Measurements from ENCODE around the gene ST3GAL4.

ST3GAL4 gene

DNA sequence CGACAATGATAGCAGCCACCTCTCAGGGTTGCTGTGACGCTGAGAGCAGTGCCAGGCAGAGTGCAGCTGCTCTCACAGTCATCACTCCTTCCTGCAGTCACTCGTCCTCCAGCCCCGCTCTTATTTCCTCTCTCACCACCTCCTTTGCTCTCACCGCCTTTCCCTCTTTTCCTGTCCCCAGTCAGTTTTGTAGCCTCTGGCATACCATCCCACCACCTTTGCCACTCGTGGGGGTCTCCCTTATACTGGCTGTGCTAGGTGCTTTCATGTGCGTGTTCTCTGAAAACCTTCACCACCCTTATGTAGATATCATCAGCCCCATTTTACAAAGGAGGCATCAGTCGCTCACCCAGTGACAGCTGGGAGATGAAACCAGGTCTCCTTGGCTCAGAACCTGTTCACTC is 19.3 kb upstream of the ST3GAL4 start:
- DNase-seq (ENCODE audit: extremely low read depth, low read depth) = no peak
- TF ChIP-seq, protein P1, sequence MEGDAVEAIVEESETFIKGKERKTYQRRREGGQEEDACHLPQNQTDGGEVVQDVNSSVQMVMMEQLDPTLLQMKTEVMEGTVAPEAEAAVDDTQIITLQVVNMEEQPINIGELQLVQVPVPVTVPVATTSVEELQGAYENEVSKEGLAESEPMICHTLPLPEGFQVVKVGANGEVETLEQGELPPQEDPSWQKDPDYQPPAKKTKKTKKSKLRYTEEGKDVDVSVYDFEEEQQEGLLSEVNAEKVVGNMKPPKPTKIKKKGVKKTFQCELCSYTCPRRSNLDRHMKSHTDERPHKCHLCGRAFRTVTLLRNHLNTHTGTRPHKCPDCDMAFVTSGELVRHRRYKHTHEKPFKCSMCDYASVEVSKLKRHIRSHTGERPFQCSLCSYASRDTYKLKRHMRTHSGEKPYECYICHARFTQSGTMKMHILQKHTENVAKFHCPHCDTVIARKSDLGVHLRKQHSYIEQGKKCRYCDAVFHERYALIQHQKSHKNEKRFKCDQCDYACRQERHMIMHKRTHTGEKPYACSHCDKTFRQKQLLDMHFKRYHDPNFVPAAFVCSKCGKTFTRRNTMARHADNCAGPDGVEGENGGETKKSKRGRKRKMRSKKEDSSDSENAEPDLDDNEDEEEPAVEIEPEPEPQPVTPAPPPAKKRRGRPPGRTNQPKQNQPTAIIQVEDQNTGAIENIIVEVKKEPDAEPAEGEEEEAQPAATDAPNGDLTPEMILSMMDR (IDR thresholded peaks at IDR 0.05; ENCODE audit: low read depth, low read length, missing control alignments) = no peak
- H3K4me3 ChIP-seq (replicated peaks; ENCODE audit: low read depth, low read length) = no peak overlapping the region

DNA sequence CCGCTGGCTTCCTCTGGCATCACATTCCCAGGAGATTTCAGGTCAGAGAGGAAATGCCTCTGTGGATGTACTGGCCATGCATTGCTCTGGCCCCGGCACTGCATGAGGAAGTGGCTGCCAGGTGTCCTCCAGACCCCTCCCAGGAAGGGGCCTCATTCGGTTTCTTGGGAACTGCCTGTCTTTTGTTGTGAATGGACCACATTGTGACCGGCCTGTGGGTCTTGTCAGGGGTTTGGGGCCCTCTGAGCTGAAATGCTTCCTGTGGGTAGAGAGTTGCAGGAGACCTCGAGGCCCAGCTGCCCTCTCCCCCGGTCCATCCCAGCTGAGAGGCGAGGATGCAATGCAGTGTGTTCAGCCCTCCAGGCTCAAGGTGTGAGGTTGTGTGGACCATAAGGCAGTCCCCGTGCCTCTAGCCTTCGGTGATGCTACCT is 18.8 kb upstream of the ST3GAL4 start:
- TF ChIP-seq, protein P1 (IDR thresholded peaks at IDR 0.05; ENCODE audit: low read depth, low read length, missing control alignments) = no peak
- H3K4me3 ChIP-seq (replicated peaks; ENCODE audit: low read depth, low read length) = no peak overlapping the region
- no peak for DNase-seq (ENCODE audit: extremely low read depth, low read depth)

DNA sequence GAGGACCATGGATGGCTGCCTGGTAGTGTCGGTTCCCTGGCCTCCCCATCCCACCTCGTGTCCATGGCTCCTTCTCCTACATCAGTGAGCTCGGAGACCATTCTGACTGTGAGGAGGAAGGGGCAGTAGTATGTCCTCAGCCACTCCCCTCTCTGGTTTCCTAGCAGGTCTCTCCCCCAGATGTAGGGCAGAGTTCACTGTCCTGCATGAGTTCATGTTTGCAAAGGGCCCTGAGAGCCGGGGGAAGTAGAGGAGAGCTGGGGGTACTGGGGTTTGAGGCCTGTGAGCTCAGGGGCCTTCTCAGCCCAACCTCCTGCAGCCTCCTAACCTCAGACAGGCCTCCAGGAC is 18.4 kb upstream of the ST3GAL4 start:
- no peak overlapping the region for H3K4me3 ChIP-seq (replicated peaks; ENCODE audit: low read depth, low read length)
- TF ChIP-seq, protein P1 (IDR thresholded peaks at IDR 0.05; ENCODE audit: low read depth, low read length, missing control alignments) = no peak
- no peak for DNase-seq (ENCODE audit: extremely low read depth, low read depth)

DNA sequence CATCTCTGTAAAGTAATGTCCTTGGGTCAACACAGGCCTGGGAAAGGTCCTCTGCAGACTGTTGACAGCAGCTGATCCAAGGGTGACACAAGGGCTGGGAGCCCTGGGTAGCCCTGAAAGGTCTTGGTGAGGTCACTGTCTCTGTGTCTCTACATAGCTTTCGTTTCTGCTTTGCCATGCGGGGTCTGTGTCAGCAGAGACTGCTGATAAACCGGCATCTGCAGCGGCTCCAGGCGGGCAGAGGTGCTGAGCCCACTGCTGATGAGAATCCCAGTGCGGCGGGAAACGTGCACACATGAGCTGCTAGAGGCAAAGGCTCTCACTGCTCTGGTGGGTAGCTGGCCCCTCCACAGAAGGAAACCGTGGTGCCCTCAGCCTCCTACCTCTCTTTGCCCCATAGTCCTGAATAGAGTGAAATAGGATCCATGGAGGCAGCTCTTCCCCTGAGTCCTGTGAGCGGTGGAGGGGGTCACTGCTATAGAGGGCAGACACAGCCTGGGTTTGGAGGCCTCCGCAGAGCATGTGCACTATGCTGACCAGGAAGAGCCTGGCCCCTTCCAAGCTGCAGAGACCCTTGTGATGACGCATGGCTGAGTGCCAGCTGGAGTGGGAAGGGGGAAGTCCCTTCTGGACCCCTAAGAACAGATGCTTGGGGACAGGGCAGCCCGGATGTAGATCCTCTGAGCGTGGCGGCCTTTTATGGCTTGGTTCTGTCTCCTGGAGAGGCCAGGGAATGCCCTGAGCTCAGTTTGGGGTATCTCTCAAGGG is 17.8 kb upstream of the ST3GAL4 start:
- no peak for DNase-seq (ENCODE audit: extremely low read depth, low read depth)

DNA sequence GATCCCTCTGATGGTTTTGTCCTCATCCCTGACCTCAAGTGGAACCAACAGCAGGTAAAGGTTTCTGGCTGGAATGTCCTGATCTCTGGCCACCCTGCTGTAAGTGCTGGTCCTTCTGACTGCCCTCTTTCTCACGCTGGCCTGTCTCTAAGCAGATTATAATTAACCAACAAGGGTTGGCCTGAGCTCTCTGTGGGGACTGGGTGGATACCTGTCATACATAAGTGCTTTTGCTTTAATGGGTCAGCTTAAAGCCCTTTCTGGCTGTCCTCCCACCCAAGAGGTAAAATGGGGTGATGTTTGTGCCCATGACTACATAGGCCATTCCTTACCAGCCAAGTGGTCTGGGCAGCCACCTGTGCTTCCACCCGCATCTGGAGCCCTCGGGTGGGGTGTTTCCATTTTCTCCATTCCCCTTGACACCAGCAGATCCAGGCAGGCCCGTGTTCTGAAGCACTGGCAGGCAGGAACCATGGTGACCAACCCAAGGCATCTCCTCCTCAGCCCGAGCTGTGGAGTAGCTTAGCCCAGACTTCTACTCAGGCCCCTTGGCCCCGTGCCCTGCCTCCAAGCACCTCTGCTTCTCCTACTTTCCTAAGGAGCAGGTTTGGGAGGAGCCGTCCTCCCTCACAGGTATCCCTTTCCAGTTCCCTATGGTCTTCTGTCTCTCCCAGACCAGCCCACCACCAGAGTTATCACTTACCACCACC is 17.0 kb upstream of the ST3GAL4 start:
- TF ChIP-seq, protein P1 (IDR thresholded peaks at IDR 0.05; ENCODE audit: low read depth, low read length, missing control alignments) = no peak
- H3K4me3 ChIP-seq (replicated peaks; ENCODE audit: low read depth, low read length) = no peak overlapping the region
- DNase-seq (ENCODE audit: extremely low read depth, low read depth) = no peak

More for the DNA sequence above, 17.8 kb upstream of the ST3GAL4 start:
- TF ChIP-seq, protein P1 (IDR thresholded peaks at IDR 0.05; ENCODE audit: low read depth, low read length, missing control alignments) = no peak
- no peak overlapping the region for H3K4me3 ChIP-seq (replicated peaks; ENCODE audit: low read depth, low read length)

DNA sequence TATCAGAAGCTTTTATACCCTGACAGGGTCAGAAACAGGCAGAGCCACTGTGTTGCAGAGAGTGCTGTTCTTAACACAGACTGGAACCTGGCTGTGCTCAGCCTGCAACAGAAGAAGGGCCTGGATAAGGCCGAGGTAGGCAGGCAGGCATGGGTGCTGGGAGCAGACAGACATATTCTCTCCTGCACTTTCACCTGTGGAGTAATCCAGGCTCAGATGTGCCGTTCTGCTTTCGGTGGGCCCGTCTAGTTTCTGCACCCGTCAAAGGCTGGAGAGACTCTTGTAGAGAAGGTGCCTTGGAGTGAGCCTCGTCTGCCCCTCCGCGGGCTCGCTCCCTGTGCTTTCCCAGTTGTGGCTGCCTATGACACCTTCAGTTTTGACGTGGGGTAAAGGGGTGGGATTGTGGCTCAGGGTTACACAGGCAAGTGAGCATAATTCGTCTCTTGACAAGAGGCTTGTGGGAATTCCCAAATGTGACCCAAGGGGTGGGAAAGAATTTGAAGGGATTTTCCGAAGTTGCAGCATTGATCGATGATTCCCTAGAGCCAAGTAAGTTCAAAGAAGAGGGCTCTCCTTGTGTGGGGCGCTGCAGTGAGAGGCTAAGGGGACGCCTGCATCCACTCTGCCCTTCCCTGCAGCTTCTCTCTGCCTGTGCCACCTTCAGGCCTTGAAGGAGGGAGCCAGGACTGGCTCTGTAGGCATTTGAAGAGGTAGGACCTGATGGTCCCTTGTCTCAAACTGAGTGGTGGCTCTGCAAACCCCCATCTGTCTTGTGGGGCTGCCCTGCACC is 16.2 kb upstream of the ST3GAL4 start:
- TF ChIP-seq, protein P1 (IDR thresholded peaks at IDR 0.05; ENCODE audit: low read depth, low read length, missing control alignments) = no peak
- DNase-seq (ENCODE audit: extremely low read depth, low read depth) = no peak
- H3K4me3 ChIP-seq (replicated peaks; ENCODE audit: low read depth, low read length) = no peak overlapping the region

Data from HFF-Myc (cell line).